OCI-LY1 (cell line): ENCODE data around the gene MYO15A.

Experiments used
- EZH2 ChIP-seq: fragments of 200-600 bp; sonication (generic), shearing (Covaris generic); IDR thresholded peaks from 2 replicates; pipeline ENCODE4 v1.8.0; 2017; ENCODE audit warnings: borderline replicate concordance, mixed run types, mild to moderate bottlenecking, antibody characterized with exemption, low read length, moderate library complexity, mixed read lengths
- TF ChIP-seq, protein P1 (sequence below): fragments of 200-600 bp; sonication (generic), shearing (Covaris generic); IDR thresholded peaks from 2 replicates; pipeline ENCODE4 v1.5.1; 2017; ENCODE audit warnings: mild to moderate bottlenecking, antibody characterized with exemption, low read length, moderate library complexity, mixed read lengths

DNA sequence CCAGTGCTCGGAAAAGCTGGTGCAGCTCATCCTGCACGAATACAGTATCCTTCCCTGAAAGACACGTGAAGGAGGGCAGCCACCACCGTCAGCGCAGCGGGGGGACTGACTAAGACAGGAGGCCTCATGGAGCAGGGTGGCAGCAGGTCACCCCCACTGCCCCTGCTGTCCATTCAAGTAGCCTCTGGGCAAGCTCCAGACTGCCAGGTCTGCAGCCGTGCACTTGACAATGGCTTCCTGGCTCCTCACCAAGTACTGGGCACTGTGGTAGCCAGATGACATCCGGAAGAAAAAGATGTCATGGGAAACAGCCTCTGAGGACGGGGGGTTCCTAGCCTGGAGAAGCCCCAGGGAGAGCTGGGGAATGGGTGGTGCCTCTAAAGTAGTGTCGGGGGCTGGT, 7.9 kb upstream of the MYO15A start:
- TF ChIP-seq, protein P1, sequence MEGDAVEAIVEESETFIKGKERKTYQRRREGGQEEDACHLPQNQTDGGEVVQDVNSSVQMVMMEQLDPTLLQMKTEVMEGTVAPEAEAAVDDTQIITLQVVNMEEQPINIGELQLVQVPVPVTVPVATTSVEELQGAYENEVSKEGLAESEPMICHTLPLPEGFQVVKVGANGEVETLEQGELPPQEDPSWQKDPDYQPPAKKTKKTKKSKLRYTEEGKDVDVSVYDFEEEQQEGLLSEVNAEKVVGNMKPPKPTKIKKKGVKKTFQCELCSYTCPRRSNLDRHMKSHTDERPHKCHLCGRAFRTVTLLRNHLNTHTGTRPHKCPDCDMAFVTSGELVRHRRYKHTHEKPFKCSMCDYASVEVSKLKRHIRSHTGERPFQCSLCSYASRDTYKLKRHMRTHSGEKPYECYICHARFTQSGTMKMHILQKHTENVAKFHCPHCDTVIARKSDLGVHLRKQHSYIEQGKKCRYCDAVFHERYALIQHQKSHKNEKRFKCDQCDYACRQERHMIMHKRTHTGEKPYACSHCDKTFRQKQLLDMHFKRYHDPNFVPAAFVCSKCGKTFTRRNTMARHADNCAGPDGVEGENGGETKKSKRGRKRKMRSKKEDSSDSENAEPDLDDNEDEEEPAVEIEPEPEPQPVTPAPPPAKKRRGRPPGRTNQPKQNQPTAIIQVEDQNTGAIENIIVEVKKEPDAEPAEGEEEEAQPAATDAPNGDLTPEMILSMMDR = no peak
- TF ChIP-seq EZH2 = no peak
